H1 (cell line): ENCODE data around the gene MRPL19. TPM values are rescaled to one million over a fixed set of nuclear protein-coding genes. Genes with fewer than 3 reads are reported as not detected.

Experiments
- CTCF ChIA-PET: fragments of 300-600 bp; sonication (Branson Sonifier 250); formaldehyde crosslinking; loops from one replicate; lab custom pipeline; 2021; ENCODE audit not compliant: partially characterized antibody; lab: Charles Lee
- POLR2A ChIA-PET: fragments of 300-600 bp; sonication (Branson Sonifier 250); formaldehyde crosslinking; loops from one replicate; lab custom pipeline; 2021; ENCODE audit warnings: inconsistent platforms; ENCODE audit not compliant: partially characterized antibody; lab: Charles Lee
- DNase-seq, 2 experiments: peaks; one replicate each; pipeline versions ENCODE4 v3.0.0 to v3.0.0-alpha.2; 2010 to 2022; ENCODE audit warnings: low spot score in 2 of 2, low read depth in 1 of 2, mixed read lengths in 1 of 2
- FAIRE-seq: peaks from 2 replicates; lab custom pipeline; 2011; peaks lifted over from hg19 to GRCh38; lab: Jason Lieb, UNC
- H2AFZ ChIP-seq: 2 replicates; pipeline ENCODE4 v1.8.1; 2012; ENCODE audit warnings: low read length, inconsistent platforms
- H2AK5ac ChIP-seq: 2 replicates; pipeline ENCODE4 v1.6.1; 2013; ENCODE audit warnings: low read depth, low read length
- H2BK120ac ChIP-seq: replicated peaks from 2 replicates; pipeline ENCODE3; 2013; ENCODE audit warnings: low read depth, low read length, inconsistent platforms
- H2BK12ac ChIP-seq: 2 replicates; pipeline ENCODE4 v1.6.1; 2013; ENCODE audit warnings: low read depth, low read length
- H2BK15ac ChIP-seq: 2 replicates; pipeline ENCODE4 v1.6.1; 2013; ENCODE audit warnings: low read length
- H2BK20ac ChIP-seq: 2 replicates; pipeline ENCODE4 v1.6.1; 2013; ENCODE audit warnings: low read length
- H2BK5ac ChIP-seq: 2 replicates; pipeline ENCODE4 v1.6.1; 2013; ENCODE audit warnings: low read depth, low read length
- H3K14ac ChIP-seq: 2 replicates; pipeline ENCODE4 v1.6.1; 2013; ENCODE audit warnings: inconsistent platforms; ENCODE audit not compliant: insufficient read length
- H3K18ac ChIP-seq: 2 replicates; pipeline ENCODE4 v1.6.1; 2013; ENCODE audit warnings: low read length; ENCODE audit errors: extremely low read depth
- H3K23ac ChIP-seq: 2 replicates; pipeline ENCODE4 v1.6.1; 2013; ENCODE audit warnings: inconsistent platforms; ENCODE audit not compliant: insufficient read length
- H3K23me2 ChIP-seq: 2 replicates; pipeline ENCODE4 v1.6.1; 2013; ENCODE audit warnings: low read depth, low read length
- H3K27ac ChIP-seq: 2 replicates; pipeline ENCODE4 v1.6.1; 2011; ENCODE audit warnings: low read depth, low read length, inconsistent platforms
- H3K27me3 ChIP-seq, 4 experiments: replicated peaks in 1 of 4; 1 replicate in 1 of 4; 2 replicates in 3 of 4; pipeline versions ENCODE4 v1.6.1 to v1.8.1; 2011 to 2013; ENCODE audit warnings: low read length in 3 of 4, mild to moderate bottlenecking in 3 of 4, inconsistent platforms in 2 of 4, mixed read lengths in 2 of 4, moderate library complexity in 1 of 4; ENCODE audit not compliant: control insufficient read depth in 3 of 4, insufficient read depth in 3 of 4; ENCODE audit errors: extremely low read depth in 1 of 4
- H3K36me3 ChIP-seq, 4 experiments: 2 replicates each; pipeline versions ENCODE4 v1.6.1 to v1.8.1; 2011 to 2013; ENCODE audit warnings: mild to moderate bottlenecking in 4 of 4, low read length in 3 of 4, moderate library complexity in 2 of 4, control low read depth in 1 of 4, inconsistent platforms in 1 of 4; ENCODE audit not compliant: insufficient read depth in 4 of 4, control insufficient read depth in 2 of 4
- H3K4ac ChIP-seq: replicated peaks from 2 replicates; pipeline ENCODE3; 2013; ENCODE audit warnings: low read length, low read depth, mixed read lengths, inconsistent platforms; ENCODE audit not compliant: insufficient read length
- H3K4me1 ChIP-seq, 4 experiments: replicated peaks in 1 of 4; 1 replicate in 1 of 4; 2 replicates in 3 of 4; pipeline versions ENCODE4 v1.6.1 to v1.8.1; 2011 to 2013; ENCODE audit warnings: low read length in 3 of 4, inconsistent platforms in 2 of 4, mixed read lengths in 1 of 4; ENCODE audit not compliant: insufficient read depth in 4 of 4, control insufficient read depth in 3 of 4
- H3K4me2 ChIP-seq, 2 experiments: 2 replicates each; pipeline versions ENCODE4 v1.6.1 to v1.8.1; 2011 to 2013; ENCODE audit warnings: low read depth in 2 of 2, low read length in 2 of 2, control low read depth in 1 of 2, inconsistent platforms in 1 of 2, mild to moderate bottlenecking in 1 of 2; ENCODE audit not compliant: insufficient read depth in 1 of 2
- H3K4me3 ChIP-seq, 4 experiments: fragments of 200-600, 300-600 bp in 1 of 4; sonication (generic), shearing (Covaris generic), sonication (Bioruptor Twin) in 1 of 4; 2 replicates each; pipeline versions ENCODE4 v1.5.1 to v1.8.1; 2011 to 2016; ENCODE audit warnings: low read length in 4 of 4, low read depth in 3 of 4, control low read depth in 2 of 4, inconsistent platforms in 2 of 4, mild to moderate bottlenecking in 2 of 4, mixed read lengths in 1 of 4, moderate library complexity in 1 of 4; ENCODE audit not compliant: insufficient read depth in 2 of 4; ENCODE audit errors: extremely low read depth in 1 of 4
- H3K56ac ChIP-seq: replicated peaks from 2 replicates; pipeline ENCODE3; 2013; ENCODE audit warnings: low read depth, mild to moderate bottlenecking, mixed read lengths, low read length, inconsistent platforms; ENCODE audit not compliant: insufficient read length
- H3K79me1 ChIP-seq: 2 replicates; pipeline ENCODE4 v1.6.1; 2013; ENCODE audit warnings: low read depth, low read length, control low read depth
- H3K79me2 ChIP-seq, 2 experiments: 2 replicates each; pipeline versions ENCODE4 v1.6.1 to v1.8.1; 2012 to 2013; ENCODE audit warnings: low read length in 2 of 2, mild to moderate bottlenecking in 2 of 2, inconsistent platforms in 1 of 2; ENCODE audit not compliant: insufficient read depth in 2 of 2, control insufficient read depth in 1 of 2
- H3K9ac ChIP-seq, 4 experiments: replicated peaks in 1 of 4; 1 replicate in 1 of 4; 2 replicates in 3 of 4; pipeline versions ENCODE4 v1.6.1 to v1.8.1; 2011 to 2013; ENCODE audit warnings: low read depth in 3 of 4, low read length in 3 of 4, control low read depth in 2 of 4, mild to moderate bottlenecking in 2 of 4, moderate library complexity in 2 of 4, inconsistent platforms in 1 of 4; ENCODE audit errors: extremely low read depth in 1 of 4
- H3K9me3 ChIP-seq, 2 experiments: 2 replicates each; pipeline versions ENCODE4 v1.6.1 to v1.8.1; 2012 to 2013; ENCODE audit warnings: mild to moderate bottlenecking in 2 of 2, moderate library complexity in 2 of 2, control low read depth in 1 of 2, inconsistent platforms in 1 of 2, low read depth in 1 of 2, low read length in 1 of 2, mixed read lengths in 1 of 2; ENCODE audit not compliant: insufficient read depth in 2 of 2
- H4K20me1 ChIP-seq, 2 experiments: replicated peaks in 1 of 2; 2 replicates each; pipeline versions ENCODE3 to v1.8.1; 2011 to 2013; ENCODE audit warnings: inconsistent platforms in 2 of 2, low read length in 2 of 2, mild to moderate bottlenecking in 1 of 2; ENCODE audit not compliant: insufficient read depth in 2 of 2, control insufficient read depth in 1 of 2
- H4K5ac ChIP-seq: 2 replicates; pipeline ENCODE4 v1.6.1; 2013; ENCODE audit warnings: low read length, low read depth, mixed read lengths, inconsistent platforms; ENCODE audit not compliant: insufficient read length
- H4K8ac ChIP-seq: 2 replicates; pipeline ENCODE4 v1.8.0; 2013; ENCODE audit warnings: mild to moderate bottlenecking, moderate library complexity, low read length, inconsistent platforms; ENCODE audit not compliant: insufficient read depth; ENCODE audit errors: extremely low read depth
- H4K91ac ChIP-seq: replicated peaks from 2 replicates; pipeline ENCODE3; 2013; ENCODE audit warnings: low read length, mixed read lengths, inconsistent platforms; ENCODE audit not compliant: insufficient read length
- FOSL1 ChIP-seq: IDR thresholded peaks from 2 replicates; pipeline ENCODE4 v1.6.1; 2011; ENCODE audit warnings: mild to moderate bottlenecking, low read depth, low read length, moderate library complexity; ENCODE audit not compliant: insufficient read depth
- KDM5A ChIP-seq: fragments of 200-600 bp; IDR thresholded peaks from 2 replicates; pipeline ENCODE4 v1.7.1; 2012; ENCODE audit warnings: mild to moderate bottlenecking, low read length, inconsistent platforms, mixed read lengths
- POLR2AphosphoS5 ChIP-seq: IDR thresholded peaks from 2 replicates; pipeline ENCODE4 v1.6.1; 2011; ENCODE audit warnings: low read depth, low read length
- SP1 ChIP-seq: IDR thresholded peaks from 2 replicates; pipeline ENCODE4 v1.6.1; 2011; ENCODE audit warnings: low read depth, low read length
- SP4 ChIP-seq: IDR thresholded peaks from 2 replicates; pipeline ENCODE4 v1.6.1; 2012; ENCODE audit warnings: low read length, inconsistent platforms
- TBP ChIP-seq: IDR thresholded peaks from 2 replicates; pipeline ENCODE4 v1.6.1; 2011; ENCODE audit warnings: low read depth, low read length, improper control_type of control experiment
- ZNF274 ChIP-seq: IDR thresholded peaks from 2 replicates; pipeline ENCODE4 v1.7.0; 2012; ENCODE audit warnings: low read length, borderline replicate concordance; ENCODE audit errors: extremely low read depth
- WGBS, 2 experiments: shearing (Covaris generic) in 1 of 2; methylation state at CpG; one replicate each; pipeline versions ENCODE4 v1.1.6 to v1.1.7; 2013 to 2015; ENCODE audit warnings: low lambda C conversion rate in 2 of 2, mixed read lengths in 2 of 2, inconsistent platforms in 1 of 2, low coverage in 1 of 2, missing lambda C conversion rate in 1 of 2; ENCODE audit not compliant: insufficient replicate concordance in 2 of 2, insufficient coverage in 1 of 2, insufficient read length in 1 of 2; ENCODE audit errors: extremely low coverage in 1 of 2, missing lambda C conversion rate in 1 of 2; 5-methylcytosine and 5-hydroxymethylcytosine counted together
- polyA plus RNA-seq, 7 experiments: library from polyadenylated mRNA; depleted of rRNA in 3 of 7; stranded (reverse) in 5 of 7; unstranded in 2 of 7; fragments of >200 nt in 5 of 7; fragments of 200-250 nt in 2 of 7; gene quantifications; 1 replicate in 5 of 7; 2 replicates in 1 of 7; 4 replicates in 1 of 7; pipeline versions ENCODE4 v1.2.1 to v1.2.3, GENCODE V29; 2011 to 2013; ENCODE audit warnings: missing spikeins in 2 of 7, mixed read lengths in 2 of 7
- total RNA-seq: library from RNA; stranded (reverse); fragmentation: NEBNext Ultra II Directional; extraction: Animal tissue kit (Norgen Biotek cat#: 25700); gene quantifications from 2 replicates; pipeline ENCODE4 v1.2.1, GENCODE V29; 2021

Gene MRPL19
- total and polyA plus RNA-seq, 2 of the 8 experiments (the other 6 are each of a cell fraction or from before 2014, with no cell fraction given), result 18.1 to 75.2 TPM

DNA sequence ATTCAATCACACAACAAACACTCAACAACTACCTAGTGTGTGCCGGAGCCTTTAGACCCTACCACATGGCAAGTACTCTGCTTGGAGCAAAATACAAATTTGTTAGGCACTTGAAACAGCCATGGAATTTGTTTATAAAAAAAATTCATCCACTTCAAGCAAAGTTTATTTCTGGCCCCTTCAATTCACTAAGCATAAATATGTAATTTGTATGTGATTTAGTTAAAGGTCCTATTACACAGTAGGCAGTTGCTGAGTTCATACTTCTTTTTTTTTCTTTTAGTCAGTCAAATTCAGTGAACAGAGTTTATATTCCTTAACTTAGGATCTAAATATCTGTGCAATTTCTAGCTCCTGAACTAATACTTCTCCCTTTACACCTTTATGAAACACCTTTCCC lies 41.6 kb downstream of the MRPL19 start:
- H3K9ac ChIP-seq, result no peak overlapping the region
- H3K18ac ChIP-seq, result no peak overlapping the region
- H2BK5ac ChIP-seq, result no peak overlapping the region
- no peak overlapping the region for H3K56ac ChIP-seq
- H2BK20ac ChIP-seq, result no peak overlapping the region
- H4K5ac ChIP-seq, result no peak overlapping the region
- H3K4ac ChIP-seq, result no peak overlapping the region
- CTCF ChIA-PET, result interaction anchor here (0.9 kb wide), 1 partner anchor 11 kb away, joined by 3 read pairs; no protein-coding TSS in a partner anchor
- FAIRE-seq (no peak), DNase-seq (no peak)
- H4K20me1 ChIP-seq, result no peaks in the 10 kb centered on the region
- H3K4me1 ChIP-seq, result no peaks in the 10 kb centered on the region
- TF ChIP-seq ZNF274 (no peak), TBP (no peak), SP1 (no peak), POLR2AphosphoS5 (no peak), KDM5A (no peak), FOSL1 (no peak), SP4 (no peak)
- no peaks in the 10 kb centered on the region; the same call in 1 of the 2 replicates for H3K79me1 ChIP-seq
- H3K79me2 ChIP-seq, result no peaks in the 10 kb centered on the region
- H3K9me3 ChIP-seq, result no peaks in the 10 kb centered on the region
- no peak overlapping the region for H2AK5ac ChIP-seq
- H2BK120ac ChIP-seq, result no peak overlapping the region
- H3K27me3 ChIP-seq, result no peaks in the 10 kb centered on the region
- no peak overlapping the region for H2AFZ ChIP-seq
- H4K8ac ChIP-seq, result no peak overlapping the region
- 100% methylated on average over 1 of the region's 1 CpG; no CpG with 5 or more reads in 1 of the 2 experiments for WGBS, 2 experiments
- no peak overlapping the region for H4K91ac ChIP-seq
- no peaks in the 10 kb centered on the region for H3K23me2 ChIP-seq
- no peak overlapping the region for H2BK15ac ChIP-seq
- H3K27ac ChIP-seq, result no peak overlapping the region
- no peak overlapping the region for H3K4me3 ChIP-seq
- H3K14ac ChIP-seq, result no peak overlapping the region
- no peak overlapping the region for H2BK12ac ChIP-seq
- peaks cover 2 to 41% (median 11%) of the 10 kb centered on the region in 4 experiments; a peak in 7 of 8 replicates for H3K36me3 ChIP-seq
- no peak overlapping the region for H3K23ac ChIP-seq
- POLR2A ChIA-PET, result no interaction called here
- no peak overlapping the region for H3K4me2 ChIP-seq
